ENCODE data around the gene CFAP74. TPM values are rescaled to one million over a fixed set of nuclear protein-coding genes. Genes with fewer than 3 reads are reported as not detected.

Gene CFAP74
- total and polyA plus RNA-seq, 4 donors = 0.36 TPM; not detected in 3

- ATAC-seq (ENCODE audit: low FRiP score) = no peak
- peak in 1 of 2 donors; percentile 72 for DNase-seq
- no peaks in the 10 kb centered on the region for H3K9me3 ChIP-seq (ENCODE audit: control insufficient read depth, low read length)
- no peak overlapping the region for H3K27ac ChIP-seq (ENCODE audit: low read depth in 1 of 2, low read length in 2 of 2)
- H3K27me3 ChIP-seq (ENCODE audit: control insufficient read depth in 1 of 2, insufficient read depth in 2 of 2, low read length in 1 of 2) = no peaks in the 10 kb centered on the region
- WGBS, 2 donors = 71 to 72% methylated on average over 29 of the region's 29 CpGs
- intact Hi-C loops (cut with DNase I) = no loop called here
- no peak overlapping the region for H3K4me3 ChIP-seq (ENCODE audit: low read length in 2 of 2)
- H3K4me1 ChIP-seq (ENCODE audit: control insufficient read depth in 1 of 2, insufficient read depth in 2 of 2, low read length in 2 of 2) = no peaks in the 10 kb centered on the region
- H3K36me3 ChIP-seq (ENCODE audit: control insufficient read depth in 1 of 2, insufficient read depth in 2 of 2, low read length in 1 of 2) = no peaks in the 10 kb centered on the region
Measured at GRCh38 chr1:1922956-1923833, 80.4 kb downstream of the CFAP74 start.

GRCh38 chr1:1922702-1922955, 81.0 kb downstream of the CFAP74 start:
- Histone ChIP-seq H3K27ac (ENCODE audit: low read depth in 1 of 2, low read length in 2 of 2) (no peak overlapping the region), H3K36me3 (ENCODE audit: control insufficient read depth in 1 of 2, insufficient read depth in 2 of 2, low read length in 1 of 2) (no peaks in the 10 kb centered on the region), H3K4me3 (ENCODE audit: low read length in 2 of 2) (no peak overlapping the region), H3K27me3 (ENCODE audit: control insufficient read depth in 1 of 2, insufficient read depth in 2 of 2, low read length in 1 of 2) (no peaks in the 10 kb centered on the region), H3K9me3 (ENCODE audit: control insufficient read depth, low read length) (no peaks in the 10 kb centered on the region), H3K4me1 (ENCODE audit: control insufficient read depth in 1 of 2, insufficient read depth in 2 of 2, low read length in 2 of 2) (no peaks in the 10 kb centered on the region)
- DNase-seq (no peak), ATAC-seq (ENCODE audit: low FRiP score) (no peak)
- intact Hi-C loops (cut with DNase I) = no loop called here
- WGBS, 2 donors = 81 to 82% methylated on average over 6 of the region's 6 CpGs

DNA sequence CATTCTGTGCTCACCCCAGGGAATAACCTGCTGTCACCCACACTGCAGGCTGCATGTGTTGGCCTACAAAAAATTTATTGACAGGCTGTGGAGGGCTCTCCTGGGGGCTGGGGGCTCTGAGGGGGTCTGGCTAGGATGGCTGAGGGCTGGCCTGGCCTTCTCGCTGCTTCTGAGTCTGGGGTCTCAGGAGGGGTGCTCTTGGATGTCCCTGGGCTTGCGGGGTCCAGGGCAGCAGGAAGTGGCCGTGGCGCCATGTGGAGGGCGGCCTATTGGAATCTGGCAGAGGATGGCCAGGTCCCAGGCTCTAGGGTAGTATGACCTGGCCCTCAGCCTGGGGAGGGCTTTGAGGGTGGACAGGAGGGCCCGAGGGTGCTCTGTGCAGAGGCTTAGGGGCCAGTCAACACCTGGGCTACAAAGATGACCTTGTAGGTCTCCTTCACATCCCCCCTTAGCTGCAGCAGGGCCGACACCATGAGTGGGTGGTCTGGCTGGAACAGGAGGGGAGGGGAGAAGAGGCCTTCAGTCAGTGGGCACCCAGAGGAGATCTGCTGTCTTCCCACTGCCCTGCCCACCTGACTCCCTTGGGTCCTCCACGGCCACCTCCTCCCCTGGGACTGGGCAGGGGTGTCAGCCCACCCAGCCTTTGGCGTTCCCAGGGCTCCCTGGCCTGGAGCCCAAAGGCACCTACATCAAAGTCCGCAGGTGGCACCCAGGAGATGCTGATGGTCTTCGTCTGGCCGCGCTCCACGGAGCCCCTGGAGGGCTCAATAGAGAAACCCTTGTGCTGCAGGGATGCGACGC, 81.5 kb downstream of the CFAP74 start:
- Histone ChIP-seq H3K27ac (ENCODE audit: low read depth in 1 of 2, low read length in 2 of 2) (no peak overlapping the region), H3K4me1 (ENCODE audit: control insufficient read depth in 1 of 2, insufficient read depth in 2 of 2, low read length in 2 of 2) (no peaks in the 10 kb centered on the region), H3K27me3 (ENCODE audit: control insufficient read depth in 1 of 2, insufficient read depth in 2 of 2, low read length in 1 of 2) (no peaks in the 10 kb centered on the region), H3K4me3 (ENCODE audit: low read length in 2 of 2) (no peak overlapping the region), H3K9me3 (ENCODE audit: control insufficient read depth, low read length) (no peaks in the 10 kb centered on the region), H3K36me3 (ENCODE audit: control insufficient read depth in 1 of 2, insufficient read depth in 2 of 2, low read length in 1 of 2) (no peaks in the 10 kb centered on the region)
- intact Hi-C loops (cut with DNase I) = no loop called here
- ATAC-seq (ENCODE audit: low FRiP score) (no peak), DNase-seq (peak in 1 of 2 donors; percentile 72)
- WGBS, 2 donors = 92 to 94% methylated on average over 16 of the region's 16 CpGs

DNA sequence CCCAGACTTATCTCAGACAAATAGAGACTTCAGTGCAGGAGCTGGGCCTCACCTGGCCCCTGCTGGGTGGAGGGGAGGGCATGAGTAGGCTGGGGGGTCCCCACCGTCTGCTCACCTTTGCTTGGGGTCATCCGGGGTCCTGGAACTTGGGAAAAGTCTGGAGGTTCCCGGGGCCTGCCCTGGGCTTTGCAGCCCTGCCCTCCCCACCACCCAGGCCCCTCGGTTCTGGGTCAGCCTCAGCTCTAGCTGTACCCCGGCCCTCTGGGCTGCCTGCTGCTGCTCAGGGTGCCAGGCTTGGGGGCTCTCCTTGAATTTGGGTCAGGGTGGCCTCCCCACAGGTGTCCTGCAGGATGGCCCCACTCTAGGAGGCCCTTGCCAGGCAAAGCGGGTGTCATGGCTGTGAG, 82.1 kb downstream of the CFAP74 start:
- WGBS, 2 donors = 82 to 86% methylated on average over 6 of the region's 6 CpGs
- no peaks in the 10 kb centered on the region for H3K36me3 ChIP-seq (ENCODE audit: control insufficient read depth in 1 of 2, insufficient read depth in 2 of 2, low read length in 1 of 2)
- DNase-seq (peak in 1 of 2 donors; percentile 71), ATAC-seq (ENCODE audit: low FRiP score) (no peak)
- H3K4me3 ChIP-seq (ENCODE audit: low read length in 2 of 2) = no peak overlapping the region
- no peaks in the 10 kb centered on the region for H3K9me3 ChIP-seq (ENCODE audit: control insufficient read depth, low read length)
- no peaks in the 10 kb centered on the region for H3K4me1 ChIP-seq (ENCODE audit: control insufficient read depth in 1 of 2, insufficient read depth in 2 of 2, low read length in 2 of 2)
- no peaks in the 10 kb centered on the region for H3K27me3 ChIP-seq (ENCODE audit: control insufficient read depth in 1 of 2, insufficient read depth in 2 of 2, low read length in 1 of 2)
- no peak overlapping the region for H3K27ac ChIP-seq (ENCODE audit: low read depth in 1 of 2, low read length in 2 of 2)
- intact Hi-C loops (cut with DNase I) = no loop called here

DNA sequence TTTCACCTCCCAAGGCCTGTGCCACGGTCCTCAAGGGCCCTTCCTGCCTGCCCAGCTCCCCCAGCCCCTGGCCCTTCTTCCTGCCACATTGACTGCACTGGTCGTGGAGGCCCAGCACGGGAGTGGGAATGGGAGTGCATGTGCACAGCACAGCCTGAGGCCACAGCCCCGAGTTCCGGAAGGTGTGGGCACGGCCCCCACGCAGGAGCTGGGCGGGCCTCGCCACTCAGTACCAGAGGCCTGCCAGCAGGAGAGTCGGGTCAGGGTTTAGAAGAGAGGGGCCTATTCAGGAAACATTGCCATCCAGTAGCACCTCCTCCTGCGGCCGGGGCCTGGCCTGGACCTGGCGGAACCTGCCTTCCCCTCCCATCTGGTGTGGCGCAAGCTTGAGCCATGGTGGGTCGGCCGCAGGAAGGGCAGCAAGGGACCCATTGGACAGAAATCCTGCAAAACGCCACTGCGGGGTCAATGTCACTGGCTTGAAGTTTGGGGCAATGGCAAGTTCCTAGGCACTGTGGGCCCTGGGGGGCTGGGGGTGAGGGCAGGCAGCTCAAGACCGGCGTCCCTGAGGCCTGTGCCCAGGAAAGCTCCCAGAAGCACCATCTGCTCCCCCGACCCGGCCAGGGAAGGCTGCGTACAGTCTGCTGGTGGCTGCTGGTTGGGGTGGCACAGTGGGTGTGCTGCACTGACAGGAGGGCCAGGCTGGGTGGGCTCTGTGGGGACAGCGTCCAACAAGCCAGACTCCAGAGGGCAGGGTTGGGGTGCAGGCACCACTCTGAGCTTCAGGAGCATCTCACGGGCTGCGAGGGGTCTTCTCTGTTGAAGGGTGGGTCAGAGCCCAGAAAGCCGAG, 82.8 kb downstream of the CFAP74 start:
- Histone ChIP-seq H3K36me3 (ENCODE audit: control insufficient read depth in 1 of 2, insufficient read depth in 2 of 2, low read length in 1 of 2) (no peaks in the 10 kb centered on the region), H3K9me3 (ENCODE audit: control insufficient read depth, low read length) (no peaks in the 10 kb centered on the region), H3K4me1 (ENCODE audit: control insufficient read depth in 1 of 2, insufficient read depth in 2 of 2, low read length in 2 of 2) (no peaks in the 10 kb centered on the region), H3K27me3 (ENCODE audit: control insufficient read depth in 1 of 2, insufficient read depth in 2 of 2, low read length in 1 of 2) (no peaks in the 10 kb centered on the region), H3K27ac (ENCODE audit: low read depth in 1 of 2, low read length in 2 of 2) (no peak overlapping the region), H3K4me3 (ENCODE audit: low read length in 2 of 2) (no peak overlapping the region)
- WGBS, 2 donors = 85 to 86% methylated on average over 27 of the region's 27 CpGs
- DNase-seq (peak in 1 of 2 donors; percentile 76), ATAC-seq (ENCODE audit: low FRiP score) (no peak)
- intact Hi-C loops (cut with DNase I) = no loop called here

DNA sequence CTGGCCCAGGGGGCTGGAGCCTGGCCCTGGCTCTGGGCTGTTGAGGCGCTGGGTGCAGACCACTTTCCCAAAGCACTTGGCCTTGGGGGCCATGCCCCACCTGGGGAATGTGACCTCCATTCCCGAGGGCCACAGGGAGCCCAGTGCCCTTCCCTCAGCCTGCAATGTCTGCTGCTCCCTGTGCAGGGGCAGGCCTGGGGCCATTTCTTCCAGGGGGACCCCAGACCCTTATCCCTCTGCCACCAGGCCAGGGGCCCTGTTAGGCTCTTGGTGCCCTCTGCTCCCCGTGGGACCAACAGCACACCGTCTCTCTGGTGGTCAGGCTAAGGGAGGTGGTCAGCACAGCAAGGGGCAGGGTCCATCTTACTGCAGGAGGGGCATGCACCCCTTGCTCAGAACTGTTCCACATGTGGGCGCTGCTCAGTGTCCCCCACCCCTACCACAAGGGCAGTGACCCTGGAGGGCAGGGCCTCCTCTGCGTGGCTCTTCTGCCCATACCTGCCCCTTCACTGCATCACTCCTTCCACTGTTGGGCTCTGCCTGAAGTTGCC, 83.5 kb downstream of the CFAP74 start:
- Histone ChIP-seq H3K4me3 (ENCODE audit: low read length in 2 of 2) (no peak overlapping the region), H3K9me3 (ENCODE audit: control insufficient read depth, low read length) (no peaks in the 10 kb centered on the region), H3K27me3 (ENCODE audit: control insufficient read depth in 1 of 2, insufficient read depth in 2 of 2, low read length in 1 of 2) (no peaks in the 10 kb centered on the region), H3K4me1 (ENCODE audit: control insufficient read depth in 1 of 2, insufficient read depth in 2 of 2, low read length in 2 of 2) (no peaks in the 10 kb centered on the region), H3K36me3 (ENCODE audit: control insufficient read depth in 1 of 2, insufficient read depth in 2 of 2, low read length in 1 of 2) (no peaks in the 10 kb centered on the region), H3K27ac (ENCODE audit: low read depth in 1 of 2, low read length in 2 of 2) (no peak overlapping the region)
- WGBS, 2 donors = 87 to 88% methylated on average over 6 of the region's 6 CpGs
- DNase-seq (peak in 1 of 2 donors; percentile 26), ATAC-seq (ENCODE audit: low FRiP score) (no peak)
- intact Hi-C loops (cut with DNase I) = no loop called here

GRCh38 chr1:1919304-1920056, 84.1 kb downstream of the CFAP74 start:
- intact Hi-C loops (cut with DNase I) = no loop called here
- Histone ChIP-seq H3K27me3 (ENCODE audit: control insufficient read depth in 1 of 2, insufficient read depth in 2 of 2, low read length in 1 of 2) (no peaks in the 10 kb centered on the region), H3K4me1 (ENCODE audit: control insufficient read depth in 1 of 2, insufficient read depth in 2 of 2, low read length in 2 of 2) (no peaks in the 10 kb centered on the region), H3K9me3 (ENCODE audit: control insufficient read depth, low read length) (no peaks in the 10 kb centered on the region), H3K27ac (ENCODE audit: low read depth in 1 of 2, low read length in 2 of 2) (no peak overlapping the region), H3K36me3 (ENCODE audit: control insufficient read depth in 1 of 2, insufficient read depth in 2 of 2, low read length in 1 of 2) (no peaks in the 10 kb centered on the region), H3K4me3 (ENCODE audit: low read length in 2 of 2) (no peak overlapping the region)
- WGBS, 2 donors = 19 to 27% methylated on average over 39 to 62 of the region's 62 CpGs
- ATAC-seq (ENCODE audit: low FRiP score) (peak; percentile 95), DNase-seq (peak; percentile 99)

DNA sequence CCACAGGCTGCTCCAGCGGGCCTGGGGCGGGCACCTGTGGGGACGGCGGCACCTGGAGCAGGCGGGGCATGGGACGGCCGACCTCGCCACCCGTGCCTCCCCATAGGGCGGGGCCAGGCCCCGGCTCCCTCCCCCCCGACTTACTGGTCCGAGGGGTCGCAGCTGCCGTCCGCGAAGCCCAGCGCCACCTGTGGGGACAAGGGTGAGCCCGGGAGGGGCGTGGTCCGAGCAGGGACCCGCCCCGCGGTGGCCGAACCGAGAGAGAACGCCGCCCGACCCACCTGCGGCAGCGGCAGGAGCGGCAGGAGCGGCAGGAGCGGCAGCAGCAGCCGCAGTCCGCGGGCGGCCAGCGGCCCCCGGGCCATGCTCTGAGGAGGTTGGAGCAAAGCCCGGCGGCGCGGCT, 84.7 kb downstream of the CFAP74 start, which contains the start of gene TMEM52:
TMEM52 (minus strand) TSS at position 379 of the 403 bp plus-strand sequence; CDS start at position 365, 14 bp downstream.
- Histone ChIP-seq H3K4me3 (ENCODE audit: low read length in 2 of 2) (no peak within 1 kb of the TSS), H3K27me3 (ENCODE audit: control insufficient read depth in 1 of 2, insufficient read depth in 2 of 2, low read length in 1 of 2) (no peaks in the 10 kb centered on the region), H3K9me3 (ENCODE audit: control insufficient read depth, low read length) (no peaks in the 10 kb centered on the region), H3K4me1 (ENCODE audit: control insufficient read depth in 1 of 2, insufficient read depth in 2 of 2, low read length in 2 of 2) (no peaks in the 10 kb centered on the region), H3K36me3 (ENCODE audit: control insufficient read depth in 1 of 2, insufficient read depth in 2 of 2, low read length in 1 of 2) (no peaks in the 10 kb centered on the region), H3K27ac (ENCODE audit: low read depth in 1 of 2, low read length in 2 of 2) (no peak within 1 kb of the TSS)
- intact Hi-C loops (cut with DNase I) = no loop called here
- ATAC-seq (ENCODE audit: low FRiP score) (no peak), DNase-seq (no peak)
- 1 to 2% methylated on average over 21 to 44 of the region's 44 CpGs for WGBS, 2 donors

Data from aorta (tissue), 5 donors.